Measurements from ENCODE around the gene ST6GALNAC3. TPM values are rescaled to one million over a fixed set of nuclear protein-coding genes. Genes with fewer than 3 reads are reported as not detected.

The ST6GALNAC3 gene
- total RNA-seq, 1 experiment from 2014 or later, result 0.03 TPM

DNA sequence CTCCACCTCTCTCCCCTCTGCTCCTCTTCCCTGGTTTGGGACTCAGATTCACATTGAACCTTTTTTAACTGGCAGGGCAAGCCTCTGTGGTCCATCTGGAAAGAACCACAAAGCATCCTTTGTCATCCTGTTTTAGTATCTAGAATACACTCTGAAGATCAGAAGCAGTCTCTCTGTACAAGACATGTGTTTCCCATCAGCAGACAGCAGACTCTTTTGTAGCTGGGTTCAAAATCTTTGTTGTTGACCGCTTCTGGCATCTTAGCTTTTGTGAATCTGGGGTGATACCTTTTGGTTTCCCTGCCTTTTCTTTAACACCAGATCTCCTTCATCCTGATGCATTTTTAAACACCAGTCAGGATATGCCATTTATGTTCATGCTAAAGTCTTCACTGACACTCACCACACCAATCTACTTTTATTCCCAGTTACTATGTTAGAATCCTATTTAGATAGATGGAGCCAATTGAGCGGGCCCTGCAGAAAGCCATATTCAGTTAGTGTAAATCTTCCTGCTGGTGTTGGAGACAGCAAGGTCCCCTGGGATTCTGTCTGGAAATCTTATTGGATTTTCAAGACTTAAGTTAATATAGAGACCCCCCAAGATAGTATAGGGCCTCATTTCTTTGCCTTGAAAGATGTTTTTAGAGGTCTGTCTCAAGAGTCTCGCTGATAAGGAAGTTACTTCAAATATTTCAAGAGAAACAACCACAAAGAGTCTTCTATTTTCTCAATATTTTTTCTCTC, 51.1 kb downstream of the ST6GALNAC3 start:
- intact Hi-C loops (cut with micrococcal nuclease; ENCODE audit: unreplicated experiment) (no loop called here), in situ Hi-C loops (cut with HindIII; ENCODE audit: low pct_unique_long_range_greater_than_20kb, low sequenced_read_pairs) (no loop called here)
- no peak for DNase-seq (ENCODE audit: low read depth, low spot score)
- no TSS peak for BruUV-seq (replicated peaks)
- 0 out of 2 replicates have a peak, but pooled peaks cover 2% of the 10 kb centered on the region for H3K27me3 ChIP-seq (ENCODE audit: control insufficient read depth, insufficient read depth, low read length)
- H3K9me3 ChIP-seq (ENCODE audit: control insufficient read depth, insufficient read depth, low read depth, low read length), result no peaks in the 10 kb centered on the region
- CTCF ChIA-PET, result no interaction called here
- TF ChIP-seq, protein P1, sequence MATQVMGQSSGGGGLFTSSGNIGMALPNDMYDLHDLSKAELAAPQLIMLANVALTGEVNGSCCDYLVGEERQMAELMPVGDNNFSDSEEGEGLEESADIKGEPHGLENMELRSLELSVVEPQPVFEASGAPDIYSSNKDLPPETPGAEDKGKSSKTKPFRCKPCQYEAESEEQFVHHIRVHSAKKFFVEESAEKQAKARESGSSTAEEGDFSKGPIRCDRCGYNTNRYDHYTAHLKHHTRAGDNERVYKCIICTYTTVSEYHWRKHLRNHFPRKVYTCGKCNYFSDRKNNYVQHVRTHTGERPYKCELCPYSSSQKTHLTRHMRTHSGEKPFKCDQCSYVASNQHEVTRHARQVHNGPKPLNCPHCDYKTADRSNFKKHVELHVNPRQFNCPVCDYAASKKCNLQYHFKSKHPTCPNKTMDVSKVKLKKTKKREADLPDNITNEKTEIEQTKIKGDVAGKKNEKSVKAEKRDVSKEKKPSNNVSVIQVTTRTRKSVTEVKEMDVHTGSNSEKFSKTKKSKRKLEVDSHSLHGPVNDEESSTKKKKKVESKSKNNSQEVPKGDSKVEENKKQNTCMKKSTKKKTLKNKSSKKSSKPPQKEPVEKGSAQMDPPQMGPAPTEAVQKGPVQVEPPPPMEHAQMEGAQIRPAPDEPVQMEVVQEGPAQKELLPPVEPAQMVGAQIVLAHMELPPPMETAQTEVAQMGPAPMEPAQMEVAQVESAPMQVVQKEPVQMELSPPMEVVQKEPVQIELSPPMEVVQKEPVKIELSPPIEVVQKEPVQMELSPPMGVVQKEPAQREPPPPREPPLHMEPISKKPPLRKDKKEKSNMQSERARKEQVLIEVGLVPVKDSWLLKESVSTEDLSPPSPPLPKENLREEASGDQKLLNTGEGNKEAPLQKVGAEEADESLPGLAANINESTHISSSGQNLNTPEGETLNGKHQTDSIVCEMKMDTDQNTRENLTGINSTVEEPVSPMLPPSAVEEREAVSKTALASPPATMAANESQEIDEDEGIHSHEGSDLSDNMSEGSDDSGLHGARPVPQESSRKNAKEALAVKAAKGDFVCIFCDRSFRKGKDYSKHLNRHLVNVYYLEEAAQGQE (IDR thresholded peaks at IDR 0.05; ENCODE audit: insufficient read depth in 1 of 2, low read depth in 2 of 2, low read length in 1 of 2), result no peak
- TF ChIP-seq SIN3A (IDR thresholded peaks at IDR 0.05; ENCODE audit: borderline replicate concordance, insufficient read depth, low read depth, low read length), result no peak
- TF ChIP-seq, protein P2, sequence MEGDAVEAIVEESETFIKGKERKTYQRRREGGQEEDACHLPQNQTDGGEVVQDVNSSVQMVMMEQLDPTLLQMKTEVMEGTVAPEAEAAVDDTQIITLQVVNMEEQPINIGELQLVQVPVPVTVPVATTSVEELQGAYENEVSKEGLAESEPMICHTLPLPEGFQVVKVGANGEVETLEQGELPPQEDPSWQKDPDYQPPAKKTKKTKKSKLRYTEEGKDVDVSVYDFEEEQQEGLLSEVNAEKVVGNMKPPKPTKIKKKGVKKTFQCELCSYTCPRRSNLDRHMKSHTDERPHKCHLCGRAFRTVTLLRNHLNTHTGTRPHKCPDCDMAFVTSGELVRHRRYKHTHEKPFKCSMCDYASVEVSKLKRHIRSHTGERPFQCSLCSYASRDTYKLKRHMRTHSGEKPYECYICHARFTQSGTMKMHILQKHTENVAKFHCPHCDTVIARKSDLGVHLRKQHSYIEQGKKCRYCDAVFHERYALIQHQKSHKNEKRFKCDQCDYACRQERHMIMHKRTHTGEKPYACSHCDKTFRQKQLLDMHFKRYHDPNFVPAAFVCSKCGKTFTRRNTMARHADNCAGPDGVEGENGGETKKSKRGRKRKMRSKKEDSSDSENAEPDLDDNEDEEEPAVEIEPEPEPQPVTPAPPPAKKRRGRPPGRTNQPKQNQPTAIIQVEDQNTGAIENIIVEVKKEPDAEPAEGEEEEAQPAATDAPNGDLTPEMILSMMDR (IDR thresholded peaks at IDR 0.05), result no peak
- TF ChIP-seq TCF7L2 (IDR thresholded peaks at IDR 0.05; ENCODE audit: low read depth, low read length), result no peak
- TF ChIP-seq POLR2AphosphoS5 (IDR thresholded peaks at IDR 0.05; ENCODE audit: low read depth, low read length), result no peak
- no peak overlapping the region for H3K27ac ChIP-seq (ENCODE audit: low read length)
- no peak for ATAC-seq
- H3K4me1 ChIP-seq (ENCODE audit: control insufficient read depth, insufficient read depth, low read length), result no peaks in the 10 kb centered on the region
- H3K36me3 ChIP-seq (ENCODE audit: control insufficient read depth, insufficient read depth, low read length), result no peaks in the 10 kb centered on the region
- POLR2A ChIA-PET, result no interaction called here
- H3K4me3 ChIP-seq (ENCODE audit: low read depth in 2 of 2, low read length in 2 of 2), result no peak overlapping the region

DNA sequence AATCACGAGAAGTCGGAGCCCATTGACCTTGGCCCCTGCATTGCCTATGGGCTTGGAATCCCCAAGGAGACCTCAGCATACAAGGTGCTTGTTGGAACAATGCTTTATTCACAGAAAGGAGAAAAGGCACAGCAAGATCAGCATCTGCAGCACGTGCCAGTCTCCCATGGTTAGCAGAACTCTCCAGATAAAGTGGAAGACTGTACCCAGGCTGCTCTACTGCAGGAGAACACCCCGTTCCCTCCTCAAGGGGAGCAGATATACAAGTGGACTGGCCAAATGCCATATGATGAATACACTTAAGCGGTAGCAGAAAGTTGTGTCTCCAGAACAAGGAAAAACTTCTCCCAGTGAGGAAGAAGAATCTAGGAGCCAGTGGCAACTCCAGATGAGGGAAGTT, 53.5 kb downstream of the ST6GALNAC3 start:
- intact Hi-C loops (cut with micrococcal nuclease; ENCODE audit: unreplicated experiment) (no loop called here), in situ Hi-C loops (cut with HindIII; ENCODE audit: low pct_unique_long_range_greater_than_20kb, low sequenced_read_pairs) (no loop called here)
- CTCF ChIA-PET, result no interaction called here
- H3K4me3 ChIP-seq (ENCODE audit: low read depth in 2 of 2, low read length in 2 of 2), result no peak overlapping the region
- 0 out of 2 replicates have a peak, but pooled peaks cover 2% of the 10 kb centered on the region for H3K27me3 ChIP-seq (ENCODE audit: control insufficient read depth, insufficient read depth, low read length)
- no peak overlapping the region for H3K27ac ChIP-seq (ENCODE audit: low read length)
- POLR2A ChIA-PET, result no interaction called here
- TF ChIP-seq, protein P1 (IDR thresholded peaks at IDR 0.05; ENCODE audit: insufficient read depth in 1 of 2, low read depth in 2 of 2, low read length in 1 of 2), result no peak
- no peak for TF ChIP-seq POLR2AphosphoS5 (IDR thresholded peaks at IDR 0.05; ENCODE audit: low read depth, low read length)
- TF ChIP-seq, protein P2 (IDR thresholded peaks at IDR 0.05), result no peak
- no peak for TF ChIP-seq TCF7L2 (IDR thresholded peaks at IDR 0.05; ENCODE audit: low read depth, low read length)
- TF ChIP-seq SIN3A (IDR thresholded peaks at IDR 0.05; ENCODE audit: borderline replicate concordance, insufficient read depth, low read depth, low read length), result no peak
- ATAC-seq, result no peak
- no peaks in the 10 kb centered on the region for H3K36me3 ChIP-seq (ENCODE audit: control insufficient read depth, insufficient read depth, low read length)
- H3K4me1 ChIP-seq (ENCODE audit: control insufficient read depth, insufficient read depth, low read length), result no peaks in the 10 kb centered on the region
- no peaks in the 10 kb centered on the region for H3K9me3 ChIP-seq (ENCODE audit: control insufficient read depth, insufficient read depth, low read depth, low read length)
- no TSS peak for BruUV-seq (replicated peaks)
- no peak for DNase-seq (ENCODE audit: low read depth, low spot score)
